ENCODE results near the gene JAM3. TPM values are rescaled to one million over a fixed set of nuclear protein-coding genes. Genes with fewer than 3 reads are reported as not detected.

Gene JAM3
- total RNA-seq, 8 experiments from 2014 or later = 34.1 to 141 (median 58.4) TPM

DNA sequence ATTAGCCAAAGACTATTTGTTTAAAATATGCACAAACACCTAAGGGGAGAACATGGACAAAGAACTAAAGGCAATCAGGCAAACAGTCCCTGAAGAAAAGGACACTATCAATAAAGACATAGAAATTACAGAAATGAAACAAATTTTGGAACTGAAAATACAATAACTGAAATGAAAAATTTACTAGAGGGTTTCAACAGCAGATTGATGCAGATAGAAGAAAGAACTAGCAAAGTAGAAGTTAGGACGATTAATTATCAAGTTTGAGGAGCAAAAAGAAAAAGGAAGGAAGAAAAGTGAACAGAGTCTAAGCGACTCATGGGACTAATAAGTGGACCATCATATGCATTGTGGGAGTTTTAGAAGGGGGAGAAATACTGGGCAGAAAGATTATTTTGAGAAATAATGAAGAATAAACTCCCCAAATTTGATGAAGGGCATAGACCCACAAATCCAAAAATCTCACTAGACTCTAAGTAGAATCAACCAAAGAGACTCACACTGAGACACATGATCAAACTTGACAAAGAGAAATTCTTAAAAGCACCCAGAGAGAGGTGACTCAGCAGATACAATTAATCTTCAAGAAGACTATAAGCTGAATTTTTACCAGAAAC lies 62.9 kb downstream of the JAM3 start:
- ATAC-seq (replicated peaks in 6 of 8) = no peak
- Histone ChIP-seq H3K4me1 (replicated peaks in 1 of 2) (peaks cover 4% of the 10 kb centered on the region in 2 donors), H3K27ac (no peak overlapping the region), H3K4me3 (no peak overlapping the region)
- 81 to 100% (median 96%) methylated on average over 2 of the region's 2 CpGs for WGBS, 10 experiments
- in situ Hi-C loops (cut with MboI; ENCODE audit: low pct_unique_long_range_greater_than_20kb in 2 of 9, low sequenced_read_pairs in 9 of 9, unreplicated experiment in 9 of 9) = loop anchor here in 4 of 9 experiments (10.0 to 25.0 kb wide), 2 partner anchors 77 to 194 kb away; no protein-coding TSS in a partner anchor

DNA sequence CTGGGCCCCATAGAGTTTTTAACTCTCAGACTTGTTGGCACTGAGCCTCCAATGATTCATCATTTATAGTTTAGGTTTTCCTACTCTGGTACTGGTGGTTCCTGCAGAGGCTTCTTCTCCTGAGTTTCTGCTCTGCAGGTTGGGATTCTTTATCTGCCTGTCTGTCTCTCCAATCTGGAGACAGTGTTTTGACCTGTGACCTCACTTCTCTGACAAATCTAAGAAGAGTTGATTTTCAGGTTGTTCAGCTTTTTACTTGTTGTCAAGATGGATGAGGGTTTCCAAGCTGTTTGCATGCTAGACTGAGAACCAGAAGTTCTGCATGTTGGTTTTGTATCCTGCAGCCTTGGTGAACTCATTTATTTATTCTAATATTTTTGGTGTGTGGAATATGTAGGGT lies 63.9 kb downstream of the JAM3 start:
- Histone ChIP-seq H3K4me1 (replicated peaks in 1 of 2) (no peaks in the 10 kb centered on the region), H3K27ac (no peak overlapping the region), H3K4me3 (no peak overlapping the region)
- in situ Hi-C loops (cut with MboI; ENCODE audit: low pct_unique_long_range_greater_than_20kb in 2 of 9, low sequenced_read_pairs in 9 of 9, unreplicated experiment in 9 of 9) = loop anchor here in 4 of 9 experiments (10.0 to 25.0 kb wide), 2 partner anchors 78 to 196 kb away; no protein-coding TSS in a partner anchor
- no peak for ATAC-seq (replicated peaks in 6 of 8)

DNA sequence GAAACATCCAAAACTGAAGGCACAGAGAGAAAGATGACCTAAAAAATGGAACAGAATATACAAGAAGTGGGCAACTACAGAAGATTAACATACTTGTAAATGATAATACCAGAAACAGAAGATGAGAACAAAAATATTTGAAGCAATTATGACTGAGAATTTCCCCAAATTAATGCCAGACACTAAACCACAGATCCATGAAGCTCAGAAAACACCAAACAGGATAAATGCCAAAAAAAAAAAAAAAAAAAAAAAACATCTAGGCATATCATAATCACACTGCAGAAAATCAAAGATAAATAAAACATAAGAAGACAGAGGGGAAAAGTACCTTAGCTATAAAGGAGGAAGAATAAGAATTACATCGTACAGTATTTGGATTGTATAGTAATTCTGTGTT lies 65.3 kb downstream of the JAM3 start:
- Histone ChIP-seq H3K4me1 (replicated peaks in 1 of 2) (no peaks in the 10 kb centered on the region), H3K4me3 (no peak overlapping the region), H3K27ac (no peak overlapping the region)
- in situ Hi-C loops (cut with MboI; ENCODE audit: low pct_unique_long_range_greater_than_20kb in 2 of 9, low sequenced_read_pairs in 9 of 9, unreplicated experiment in 9 of 9) = loop anchor here in 4 of 9 experiments (10.0 to 25.0 kb wide), 2 partner anchors 79 to 197 kb away; no protein-coding TSS in a partner anchor
- ATAC-seq (replicated peaks in 6 of 8) = no peak
- WGBS, 10 experiments = 61 to 100% (median 95%) methylated on average over 1 of the region's 1 CpG; no CpG with 5 or more reads in 2 of the 10 experiments

DNA sequence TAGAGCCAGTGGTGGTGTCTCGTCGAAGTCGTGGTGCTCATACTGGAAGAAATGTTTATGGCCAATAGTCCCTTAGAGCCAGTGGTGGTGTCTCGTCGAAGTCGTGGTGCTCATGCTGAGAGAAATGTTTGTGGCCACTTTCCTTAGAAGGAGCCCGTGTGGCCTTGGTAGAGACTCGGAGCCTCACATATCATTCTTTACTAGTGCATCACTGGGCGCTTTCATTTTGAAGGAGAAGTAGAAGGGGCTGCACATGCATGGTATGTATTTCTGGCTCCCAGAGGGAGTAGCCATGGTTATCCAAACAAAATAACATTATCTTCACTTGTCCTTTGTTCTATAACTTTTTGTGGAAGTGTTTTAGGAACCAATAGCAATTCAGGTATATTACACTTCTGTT lies 69.5 kb downstream of the JAM3 start:
- H3K4me3 ChIP-seq = no peak overlapping the region
- ATAC-seq (replicated peaks in 6 of 8) = no peak
- H3K27ac ChIP-seq = no peak overlapping the region
- in situ Hi-C loops (cut with MboI; ENCODE audit: low pct_unique_long_range_greater_than_20kb in 2 of 9, low sequenced_read_pairs in 9 of 9, unreplicated experiment in 9 of 9) = loop anchor here in 4 of 9 experiments (10.0 to 25.0 kb wide), 2 partner anchors 84 to 201 kb away; no protein-coding TSS in a partner anchor
- peaks cover 0 to 5% of the 10 kb centered on the region in 2 donors for H3K4me1 ChIP-seq (replicated peaks in 1 of 2)
- 80 to 100% (median 100%) methylated on average over 1 to 4 of the region's 9 CpGs; no CpG with 5 or more reads in 3 of the 10 experiments for WGBS, 10 experiments

DNA sequence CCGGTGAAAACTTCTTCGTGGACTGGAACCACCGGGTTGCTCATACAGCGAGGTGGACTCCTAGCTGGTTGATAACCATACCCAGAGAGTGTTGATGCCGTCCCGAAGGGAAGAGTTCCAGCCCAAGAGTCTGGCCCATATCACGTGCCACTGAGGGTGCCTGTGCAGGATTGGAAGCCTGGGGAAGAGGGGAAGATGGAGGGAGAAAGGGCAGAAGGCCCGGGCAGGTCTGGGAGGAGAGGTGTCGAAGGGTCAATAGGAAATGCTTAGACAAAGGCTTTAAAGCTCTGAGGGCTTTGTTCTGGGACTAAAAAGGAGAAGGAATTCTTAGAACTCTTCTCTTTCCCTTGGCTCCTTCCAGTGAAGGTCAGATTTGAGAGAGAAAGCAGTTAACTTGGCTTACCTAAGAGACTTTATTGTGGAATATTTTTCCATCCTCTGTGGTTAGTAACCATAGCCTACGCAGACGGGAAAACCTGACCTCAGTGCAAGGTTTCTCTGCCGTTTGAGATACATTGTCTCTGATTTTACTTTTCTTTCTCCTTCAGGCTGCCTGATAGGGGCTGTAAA lies 70.5 kb downstream of the JAM3 start:
- no peak overlapping the region for H3K4me3 ChIP-seq
- H3K4me1 ChIP-seq (replicated peaks in 1 of 2) = peaks cover 0 to 5% of the 10 kb centered on the region in 2 donors
- in situ Hi-C loops (cut with MboI; ENCODE audit: low pct_unique_long_range_greater_than_20kb in 2 of 9, low sequenced_read_pairs in 9 of 9, unreplicated experiment in 9 of 9) = loop anchor here in 4 of 9 experiments (10.0 to 25.0 kb wide), 2 partner anchors 85 to 202 kb away; no protein-coding TSS in a partner anchor
- no peak overlapping the region for H3K27ac ChIP-seq
- 55 to 100% (median 78%) methylated on average over 2 to 11 of the region's 12 CpGs; no CpG with 5 or more reads in 1 of the 10 experiments for WGBS, 10 experiments
- ATAC-seq (replicated peaks in 6 of 8) = peak in 4 of 8 experiments; percentile 8 to 28 (median 18)

DNA sequence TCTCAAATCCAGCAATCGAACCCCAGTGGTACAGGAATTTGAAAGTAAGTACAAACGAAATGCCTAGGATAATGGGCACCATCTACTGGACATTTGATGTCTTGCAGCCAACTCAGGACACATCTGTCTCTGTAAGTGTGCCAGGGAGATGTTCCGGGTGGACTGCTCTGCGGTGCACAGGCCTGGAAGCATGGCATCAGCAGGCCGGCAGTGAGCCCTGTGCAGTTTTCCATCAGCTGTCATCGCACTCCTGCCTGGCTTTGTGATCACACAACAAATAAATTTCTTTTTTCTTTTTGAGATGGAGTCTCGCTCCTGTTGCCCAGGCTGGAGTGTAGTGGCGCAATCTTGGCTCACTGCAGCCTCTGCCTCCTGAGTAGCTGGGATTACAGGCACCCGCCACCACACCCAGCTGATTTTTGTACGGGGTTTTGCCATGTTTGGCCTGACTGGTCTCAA lies 71.0 kb downstream of the JAM3 start:
- H3K4me3 ChIP-seq = no peak overlapping the region
- ATAC-seq (replicated peaks in 6 of 8) = peak; percentile 67 to 94 (median 84)
- in situ Hi-C loops (cut with MboI; ENCODE audit: low pct_unique_long_range_greater_than_20kb in 2 of 9, low sequenced_read_pairs in 9 of 9, unreplicated experiment in 9 of 9) = loop anchor here in 4 of 9 experiments (5.0 to 25.0 kb wide), 4 partner anchors 85 to 215 kb away; no protein-coding TSS in a partner anchor
- no peak overlapping the region for H3K27ac ChIP-seq
- H3K4me1 ChIP-seq (replicated peaks in 1 of 2) = peaks cover 0 to 5% of the 10 kb centered on the region in 2 donors
- 0 to 90% (median 60%) methylated on average over 1 to 5 of the region's 10 CpGs; no CpG with 5 or more reads in 2 of the 10 experiments for WGBS, 10 experiments

DNA sequence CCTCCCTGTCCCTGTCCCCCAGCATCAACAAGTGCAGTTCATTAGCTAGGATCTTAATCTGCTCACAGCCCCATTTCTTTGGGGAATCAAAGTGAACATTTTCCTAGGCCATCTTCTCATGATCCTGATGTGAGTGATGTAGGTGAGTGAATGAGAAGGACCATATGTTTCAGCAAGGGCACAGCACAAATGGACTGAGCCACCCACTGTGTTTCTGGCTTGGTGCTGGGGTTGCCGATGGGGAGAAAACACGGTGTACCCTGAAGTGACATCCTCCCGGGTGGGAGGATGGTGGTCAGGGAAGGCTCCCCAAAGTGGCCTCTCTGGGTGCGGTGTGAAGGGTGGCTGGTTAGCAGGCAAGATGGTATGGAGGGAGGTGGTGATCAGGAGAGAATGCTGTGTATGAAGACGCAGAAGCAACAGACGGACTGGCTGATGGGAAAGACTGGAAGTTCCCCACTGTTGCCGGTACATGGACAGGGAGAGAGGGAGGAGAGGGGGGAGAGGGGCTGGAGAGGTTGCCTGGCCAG lies 72.2 kb downstream of the JAM3 start:
- Histone ChIP-seq H3K27ac (no peak overlapping the region), H3K4me3 (no peak overlapping the region), H3K4me1 (replicated peaks in 1 of 2) (peaks cover 0 to 5% of the 10 kb centered on the region in 2 donors)
- ATAC-seq (replicated peaks in 6 of 8) = no peak
- in situ Hi-C loops (cut with MboI; ENCODE audit: low pct_unique_long_range_greater_than_20kb in 2 of 9, low sequenced_read_pairs in 9 of 9, unreplicated experiment in 9 of 9) = loop anchor here in 3 of 9 experiments (5.0 to 25.0 kb wide), 4 partner anchors 86 to 216 kb away; no protein-coding TSS in a partner anchor
- 80 to 100% (median 94%) methylated on average over 1 to 6 of the region's 7 CpGs; no CpG with 5 or more reads in 6 of the 10 experiments for WGBS, 10 experiments

DNA sequence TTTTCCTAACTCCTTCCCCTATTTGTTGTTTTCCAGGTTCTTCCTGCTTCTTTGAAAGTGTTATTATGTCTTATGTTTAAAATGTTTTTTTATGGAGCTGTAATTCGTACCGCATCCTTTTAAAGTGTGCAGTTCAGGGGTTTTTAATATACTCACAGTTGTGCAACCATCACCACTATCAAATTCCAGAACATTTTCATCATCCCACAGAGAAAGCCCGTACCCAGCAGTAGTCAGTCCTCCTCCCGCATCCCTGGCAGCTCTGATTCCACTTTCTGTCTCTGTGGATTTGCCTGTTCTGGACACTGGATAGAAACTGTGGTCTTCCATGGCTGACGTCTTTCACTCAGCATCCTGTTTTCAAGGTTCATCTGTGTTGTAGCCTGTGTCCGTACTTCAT lies 73.7 kb downstream of the JAM3 start:
- in situ Hi-C loops (cut with MboI; ENCODE audit: low pct_unique_long_range_greater_than_20kb in 2 of 9, low sequenced_read_pairs in 9 of 9, unreplicated experiment in 9 of 9) = loop anchor here in 3 of 9 experiments (5.0 to 25.0 kb wide), 4 partner anchors 88 to 218 kb away; no protein-coding TSS in a partner anchor
- Histone ChIP-seq H3K27ac (no peak overlapping the region), H3K4me1 (replicated peaks in 1 of 2) (peaks cover 0 to 5% of the 10 kb centered on the region in 2 donors), H3K4me3 (no peak overlapping the region)
- 73 to 100% (median 94%) methylated on average over 2 to 6 of the region's 6 CpGs; no CpG with 5 or more reads in 2 of the 10 experiments for WGBS, 10 experiments
- no peak for ATAC-seq (replicated peaks in 6 of 8)

DNA sequence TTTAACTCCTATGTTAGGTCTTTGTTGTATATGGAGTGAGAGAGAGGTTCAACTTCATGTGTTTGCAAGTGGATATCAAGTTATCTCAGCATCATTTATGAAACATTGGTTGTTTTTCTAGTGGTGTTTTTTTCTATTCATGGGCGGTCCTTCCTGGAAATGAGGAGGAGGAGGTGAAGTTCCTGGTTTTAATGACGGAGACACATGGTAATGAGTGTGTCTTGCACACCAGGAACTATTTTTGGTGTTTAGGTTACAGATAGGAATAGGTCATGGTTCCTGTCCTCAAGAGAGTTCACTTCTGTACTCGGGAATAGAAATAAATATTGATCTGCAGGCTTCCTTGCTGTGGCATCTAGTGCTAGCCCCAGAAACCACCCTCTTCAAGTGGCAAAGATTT lies 74.9 kb downstream of the JAM3 start:
- no peak overlapping the region for H3K4me3 ChIP-seq
- whole genome bisulfite sequencing, 10 experiments = 74 to 100% (median 86%) methylated on average over 1 to 3 of the region's 3 CpGs; no CpG with 5 or more reads in 3 of the 10 experiments
- peaks cover 0 to 5% of the 10 kb centered on the region in 2 donors for H3K4me1 ChIP-seq (replicated peaks in 1 of 2)
- ATAC-seq (replicated peaks in 6 of 8) = peak in 1 of 8 experiments; percentile 67
- in situ Hi-C loops (cut with MboI; ENCODE audit: low pct_unique_long_range_greater_than_20kb in 2 of 9, low sequenced_read_pairs in 9 of 9, unreplicated experiment in 9 of 9) = loop anchor here in 3 of 9 experiments (5.0 to 25.0 kb wide), 4 partner anchors 89 to 219 kb away; no protein-coding TSS in a partner anchor
- H3K27ac ChIP-seq = no peak overlapping the region

DNA sequence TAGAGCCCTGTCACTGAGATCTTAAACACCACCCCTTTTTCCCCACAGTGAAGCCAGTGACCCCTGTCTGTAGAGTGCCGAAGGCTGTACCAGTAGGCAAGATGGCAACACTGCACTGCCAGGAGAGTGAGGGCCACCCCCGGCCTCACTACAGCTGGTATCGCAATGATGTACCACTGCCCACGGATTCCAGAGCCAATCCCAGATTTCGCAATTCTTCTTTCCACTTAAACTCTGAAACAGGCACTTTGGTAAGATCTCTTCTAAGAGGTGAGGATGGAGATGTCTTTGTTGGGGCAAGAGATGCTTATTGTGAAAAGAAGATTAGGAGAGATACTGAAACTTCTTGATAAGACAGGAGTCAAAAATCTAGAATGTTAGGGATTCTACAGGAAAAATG lies 75.9 kb downstream of the JAM3 start:
- in situ Hi-C loops (cut with MboI; ENCODE audit: low pct_unique_long_range_greater_than_20kb in 2 of 9, low sequenced_read_pairs in 9 of 9, unreplicated experiment in 9 of 9) = loop anchor here in 3 of 9 experiments (5.0 to 25.0 kb wide), 4 partner anchors 90 to 220 kb away; no protein-coding TSS in a partner anchor
- Histone ChIP-seq H3K4me3 (no peak overlapping the region), H3K27ac (no peak overlapping the region), H3K4me1 (replicated peaks in 1 of 2) (no peaks in the 10 kb centered on the region)
- no peak for ATAC-seq (replicated peaks in 6 of 8)
- 53 to 100% (median 92%) methylated on average over 2 to 5 of the region's 5 CpGs; no CpG with 5 or more reads in 5 of the 10 experiments for WGBS, 10 experiments

DNA sequence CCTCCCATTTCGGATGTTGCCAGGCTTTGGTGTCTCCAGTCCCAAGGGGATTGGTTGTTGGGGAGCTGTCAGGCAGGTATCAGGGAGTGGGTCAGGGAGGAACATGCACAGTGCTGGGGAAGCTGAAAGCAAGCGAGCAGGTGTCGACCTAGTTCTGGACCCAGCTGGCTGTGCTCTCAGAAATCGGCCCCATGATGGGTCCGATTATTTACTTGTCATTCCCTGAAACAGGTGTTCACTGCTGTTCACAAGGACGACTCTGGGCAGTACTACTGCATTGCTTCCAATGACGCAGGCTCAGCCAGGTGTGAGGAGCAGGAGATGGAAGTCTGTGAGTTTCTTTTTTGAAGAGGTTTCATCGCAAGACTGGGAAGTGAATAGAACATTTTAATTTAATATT lies 76.8 kb downstream of the JAM3 start:
- no peak for ATAC-seq (replicated peaks in 6 of 8)
- in situ Hi-C loops (cut with MboI; ENCODE audit: low pct_unique_long_range_greater_than_20kb in 2 of 9, low sequenced_read_pairs in 9 of 9, unreplicated experiment in 9 of 9) = loop anchor here in 3 of 9 experiments (10.0 to 25.0 kb wide), 3 partner anchors 91 to 221 kb away; no protein-coding TSS in a partner anchor

DNA sequence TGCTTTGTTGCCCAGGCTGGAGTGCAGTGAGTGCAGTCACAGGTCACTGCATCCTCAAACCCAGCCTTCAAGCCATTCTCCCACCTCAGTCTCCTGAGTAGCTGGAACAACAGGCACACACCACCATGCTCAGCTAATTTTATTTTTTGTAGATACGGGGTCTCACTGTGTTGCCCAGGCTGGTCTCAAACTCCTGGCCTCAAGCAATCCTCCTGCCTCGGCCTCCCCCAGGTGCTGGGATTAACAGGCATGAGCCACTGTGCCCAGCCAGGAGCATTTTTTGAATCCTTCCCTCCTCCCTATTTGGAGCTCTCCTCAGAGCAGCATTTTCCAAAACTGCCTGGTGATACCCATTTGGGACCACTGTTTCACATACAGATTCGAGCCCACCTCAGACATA lies 77.7 kb downstream of the JAM3 start:
- H3K4me1 ChIP-seq (replicated peaks in 1 of 2) = no peaks in the 10 kb centered on the region
- H3K27ac ChIP-seq = no peak overlapping the region
- H3K4me3 ChIP-seq = no peak overlapping the region
- in situ Hi-C loops (cut with MboI; ENCODE audit: low pct_unique_long_range_greater_than_20kb in 2 of 9, low sequenced_read_pairs in 9 of 9, unreplicated experiment in 9 of 9) = loop anchor here in 3 of 9 experiments (10.0 to 25.0 kb wide), 3 partner anchors 92 to 222 kb away; no protein-coding TSS in a partner anchor
- WGBS, 10 experiments = 83 to 100% (median 100%) methylated on average over 1 to 3 of the region's 3 CpGs; no CpG with 5 or more reads in 2 of the 10 experiments
- no peak for ATAC-seq (replicated peaks in 6 of 8)

More for the DNA sequence above, 76.8 kb downstream of the JAM3 start:
- H3K27ac ChIP-seq = no peak overlapping the region
- no peak overlapping the region for H3K4me3 ChIP-seq
- no peaks in the 10 kb centered on the region for H3K4me1 ChIP-seq (replicated peaks in 1 of 2)
- 50 to 100% (median 94%) methylated on average over 1 to 5 of the region's 8 CpGs; no CpG with 5 or more reads in 2 of the 10 experiments for WGBS, 10 experiments
